K562 (cell line): ENCODE data around the gene HCFC1R1. TPM values are rescaled to one million over a fixed set of nuclear protein-coding genes. Genes with fewer than 3 reads are reported as not detected.
A peak's percentile ranks its signal among the peaks of the same experiment; 100 is the strongest.

Experiments
- ARID1B ChIP-seq: fragments of 450-650 bp; IDR thresholded peaks from 2 replicates; pipeline ENCODE4 v1.6.1; 2016; ENCODE audit warnings: antibody characterized with exemption, mild to moderate bottlenecking, inconsistent platforms
- CC2D1A ChIP-seq: fragments of 450-650 bp; IDR thresholded peaks from 2 replicates; pipeline ENCODE4 v1.6.1; 2017; ENCODE audit warnings: mild to moderate bottlenecking
- CHD4 ChIP-seq: fragments of 200-600 bp; sonication (generic); IDR thresholded peaks from 3 replicates; pipeline ENCODE4 v1.6.1; 2012; ENCODE audit warnings: low read depth, mild to moderate bottlenecking, mixed read lengths, low read length, inconsistent platforms; ENCODE audit not compliant: insufficient read depth, insufficient replicate concordance, poor library complexity, severe bottlenecking
- ETS2 ChIP-seq: IDR thresholded peaks from 2 replicates; pipeline ENCODE4 v1.6.1; 2016; ENCODE audit warnings: borderline replicate concordance, missing genetic modification characterization, mild to moderate bottlenecking, moderate library complexity, missing compliant biosample characterization; ENCODE audit not compliant: poor library complexity, severe bottlenecking
- EWSR1 ChIP-seq: fragments of 450-650 bp; IDR thresholded peaks from 2 replicates; pipeline ENCODE4 v1.6.1; 2018; ENCODE audit warnings: borderline replicate concordance, mild to moderate bottlenecking, low read depth, moderate library complexity; ENCODE audit not compliant: partially characterized antibody
- KDM2B ChIP-seq: fragments of 250-450 bp; sonication (Bioruptor Pico); IDR thresholded peaks from 2 replicates; pipeline ENCODE4 v1.8.0; 2021; ENCODE audit warnings: mild to moderate bottlenecking, moderate library complexity
- MCM7 ChIP-seq, 2 experiments: fragments of 450-650 bp; IDR thresholded peaks; 2 replicates each; pipeline ENCODE4 v1.6.1; 2016 to 2018
- MYBL2 ChIP-seq, 2 experiments: fragments of 450-650 bp in 1 of 2; sonication (generic) in 1 of 2; formaldehyde crosslinking in 1 of 2; IDR thresholded peaks; 2 replicates each; pipeline versions ENCODE4 v1.6.1 to v1.8.1; 2017 to 2022; ENCODE audit warnings: borderline replicate concordance in 1 of 2, inconsistent platforms in 1 of 2, low read depth in 1 of 2, mild to moderate bottlenecking in 1 of 2, missing genetic modification reagents in 1 of 2, moderate library complexity in 1 of 2
- POLR2B ChIP-seq: fragments of 450-650 bp; IDR thresholded peaks from 2 replicates; pipeline ENCODE4 v1.6.1; 2018; ENCODE audit warnings: low read depth; ENCODE audit not compliant: partially characterized antibody
- PPARD ChIP-seq: fragments of 250-450 bp; sonication (Bioruptor Pico); IDR thresholded peaks from 2 replicates; pipeline ENCODE4 v1.8.0; 2022; ENCODE audit warnings: inconsistent platforms, mild to moderate bottlenecking, moderate library complexity
- RCOR1 ChIP-seq, 2 experiments: IDR thresholded peaks; 2 replicates each; pipeline ENCODE4 v1.6.1; 2012; ENCODE audit warnings: low read depth in 2 of 2, low read length in 2 of 2, borderline replicate concordance in 1 of 2, improper control_type of control experiment in 1 of 2
- SMARCA4 ChIP-seq: fragments of 450-650 bp; IDR thresholded peaks from 2 replicates; pipeline ENCODE4 v1.6.1; 2016
- SMARCC2 ChIP-seq: fragments of 450-650 bp; IDR thresholded peaks from 2 replicates; pipeline ENCODE4 v1.6.1; 2017; ENCODE audit warnings: antibody characterized with exemption, moderate library complexity, mild to moderate bottlenecking, low read depth
- TSC22D4 ChIP-seq: fragments of 450-650 bp; IDR thresholded peaks from 2 replicates; pipeline ENCODE4 v1.6.1; 2016; ENCODE audit warnings: missing genetic modification characterization, missing biosample characterization, control low read depth
- ZBTB7A ChIP-seq: IDR thresholded peaks from 2 replicates; pipeline ENCODE4 v1.6.1; 2011; ENCODE audit warnings: low read depth, mild to moderate bottlenecking, low read length, moderate library complexity, borderline replicate concordance; ENCODE audit not compliant: control insufficient read depth
- ZKSCAN8 ChIP-seq: fragments of 200-800 bp; sonication (Bioruptor generic); IDR thresholded peaks from 2 replicates; pipeline ENCODE4 v1.6.1; 2016; ENCODE audit warnings: missing genetic modification characterization, missing compliant biosample characterization
- ZNF140 ChIP-seq: fragments of 250-450 bp; sonication (Bioruptor Pico); IDR thresholded peaks from 2 replicates; pipeline ENCODE4 v1.8.0; 2021; ENCODE audit warnings: moderate library complexity, mild to moderate bottlenecking, inconsistent platforms
- ZNF3 ChIP-seq: fragments of 250-450 bp; sonication (Bioruptor Pico); IDR thresholded peaks from 2 replicates; pipeline ENCODE4 v1.5.0; 2021; ENCODE audit warnings: mild to moderate bottlenecking, moderate library complexity
- ZNF584 ChIP-seq: fragments of 200-800 bp; sonication (Bioruptor generic); IDR thresholded peaks from 2 replicates; pipeline ENCODE4 v1.6.1; 2016; ENCODE audit warnings: low read depth, mild to moderate bottlenecking, missing genetic modification characterization, missing compliant biosample characterization
- polyA plus RNA-seq, 8 experiments: library from polyadenylated mRNA; depleted of rRNA in 4 of 8; stranded (reverse) in 5 of 8; unstranded in 3 of 8; fragments of >200 nt; fragmentation: Nextera tagmentation in 2 of 8; fragmentation: Illumina TruSeq in 1 of 8; extraction: Ambion mirVana in 2 of 8; extraction: Trizol in 1 of 8; gene quantifications; 2 replicates each; pipeline versions ENCODE4 v1.2.1 to v1.2.3, GENCODE V29; 2011 to 2014; ENCODE audit warnings: inconsistent platforms in 1 of 8, missing spikeins in 1 of 8
- total RNA-seq, 7 experiments: library from RNA; depleted of rRNA in 6 of 7; stranded (reverse); fragments of >200 nt in 6 of 7; fragmentation: Illumina TruSeq in 2 of 7; extraction: Trizol in 2 of 7; gene quantifications; 2 replicates each; pipeline versions ENCODE4 v1.2.1 to v1.2.3, GENCODE V29; 2011 to 2021; ENCODE audit warnings: low replicate concordance in 1 of 7
- TF ChIP-seq, protein P1 (sequence below): fragments of 450-650 bp; IDR thresholded peaks from 2 replicates; pipeline ENCODE4 v1.7.1; 2018; ENCODE audit warnings: mild to moderate bottlenecking, low read depth; ENCODE audit not compliant: partially characterized antibody
- TF ChIP-seq, protein P2 (sequence below), 2 experiments: IDR thresholded peaks; 2 replicates each; pipeline ENCODE4 v1.6.1; 2011; ENCODE audit warnings: borderline replicate concordance in 1 of 2, control low read depth in 1 of 2, low read depth in 1 of 2, low read length in 1 of 2, mild to moderate bottlenecking in 1 of 2, mixed read lengths in 1 of 2, moderate library complexity in 1 of 2; ENCODE audit not compliant: insufficient read depth in 1 of 2, insufficient read length in 1 of 2, poor library complexity in 1 of 2, severe bottlenecking in 1 of 2; ENCODE audit errors: extremely low read depth in 1 of 2
- TF ChIP-seq, protein P3 (sequence below): fragments of 250-450 bp; sonication (Bioruptor Pico); IDR thresholded peaks from 2 replicates; pipeline ENCODE4 v1.8.0; 2021; ENCODE audit warnings: moderate library complexity, mild to moderate bottlenecking, inconsistent platforms

Gene HCFC1R1
- total and polyA plus RNA-seq, 9 of the 15 experiments (the other 6 are each of a cell fraction or from before 2014, with no cell fraction given), result 2.2 to 29.0 (median 11.2) TPM

DNA sequence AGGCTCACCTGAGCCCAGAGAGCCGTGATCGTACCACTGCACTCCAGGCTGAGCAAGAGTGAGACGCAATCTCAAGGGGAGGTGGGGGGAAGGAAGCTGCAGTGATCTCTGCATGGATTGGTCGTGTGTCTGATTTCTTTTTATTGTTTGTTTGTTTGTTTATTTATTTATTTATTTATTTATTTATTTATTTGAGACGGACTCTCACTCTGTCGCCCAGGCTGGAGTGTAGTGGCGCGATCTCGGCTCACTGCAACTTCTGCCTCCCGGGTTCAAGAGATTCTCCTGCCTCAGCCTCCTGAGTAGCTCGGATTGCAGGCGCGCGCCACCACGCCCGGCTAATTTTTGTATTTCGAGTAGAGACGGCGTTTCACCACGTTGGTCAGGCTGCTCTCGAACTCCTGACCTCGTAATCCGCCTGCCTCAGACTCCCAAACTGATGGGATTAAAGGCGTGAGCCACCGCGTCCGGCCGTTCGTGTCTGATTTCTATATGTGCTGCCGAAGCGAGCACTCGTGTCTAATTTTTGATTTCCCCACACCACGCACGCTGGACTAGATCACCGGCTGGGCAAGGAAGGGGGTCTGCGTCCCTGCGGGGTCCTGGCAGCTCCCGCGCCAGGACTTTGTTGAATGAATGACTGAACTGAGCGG lies 4.0 kb downstream of the HCFC1R1 start (continued):
- TF ChIP-seq, protein P1, sequence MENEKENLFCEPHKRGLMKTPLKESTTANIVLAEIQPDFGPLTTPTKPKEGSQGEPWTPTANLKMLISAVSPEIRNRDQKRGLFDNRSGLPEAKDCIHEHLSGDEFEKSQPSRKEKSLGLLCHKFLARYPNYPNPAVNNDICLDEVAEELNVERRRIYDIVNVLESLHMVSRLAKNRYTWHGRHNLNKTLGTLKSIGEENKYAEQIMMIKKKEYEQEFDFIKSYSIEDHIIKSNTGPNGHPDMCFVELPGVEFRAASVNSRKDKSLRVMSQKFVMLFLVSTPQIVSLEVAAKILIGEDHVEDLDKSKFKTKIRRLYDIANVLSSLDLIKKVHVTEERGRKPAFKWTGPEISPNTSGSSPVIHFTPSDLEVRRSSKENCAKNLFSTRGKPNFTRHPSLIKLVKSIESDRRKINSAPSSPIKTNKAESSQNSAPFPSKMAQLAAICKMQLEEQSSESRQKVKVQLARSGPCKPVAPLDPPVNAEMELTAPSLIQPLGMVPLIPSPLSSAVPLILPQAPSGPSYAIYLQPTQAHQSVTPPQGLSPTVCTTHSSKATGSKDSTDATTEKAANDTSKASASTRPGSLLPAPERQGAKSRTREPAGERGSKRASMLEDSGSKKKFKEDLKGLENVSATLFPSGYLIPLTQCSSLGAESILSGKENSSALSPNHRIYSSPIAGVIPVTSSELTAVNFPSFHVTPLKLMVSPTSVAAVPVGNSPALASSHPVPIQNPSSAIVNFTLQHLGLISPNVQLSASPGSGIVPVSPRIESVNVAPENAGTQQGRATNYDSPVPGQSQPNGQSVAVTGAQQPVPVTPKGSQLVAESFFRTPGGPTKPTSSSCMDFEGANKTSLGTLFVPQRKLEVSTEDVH, result no peak
- TF ChIP-seq, protein P2, sequence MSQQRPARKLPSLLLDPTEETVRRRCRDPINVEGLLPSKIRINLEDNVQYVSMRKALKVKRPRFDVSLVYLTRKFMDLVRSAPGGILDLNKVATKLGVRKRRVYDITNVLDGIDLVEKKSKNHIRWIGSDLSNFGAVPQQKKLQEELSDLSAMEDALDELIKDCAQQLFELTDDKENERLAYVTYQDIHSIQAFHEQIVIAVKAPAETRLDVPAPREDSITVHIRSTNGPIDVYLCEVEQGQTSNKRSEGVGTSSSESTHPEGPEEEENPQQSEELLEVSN (IDR thresholded peaks at IDR 0.05; ENCODE audit: borderline replicate concordance in 1 of 2, extremely low read depth in 1 of 2, insufficient read depth in 1 of 2, insufficient read length in 1 of 2, low read depth in 1 of 2, low read length in 1 of 2, poor library complexity in 1 of 2, severe bottlenecking in 1 of 2), result no peak
- no peak for TF ChIP-seq MCM7 (IDR thresholded peaks at IDR 0.05)
- TF ChIP-seq CC2D1A, result no peak
- 0 out of 2 replicates have a peak, but pooled peaks have one; percentile 12 for TF ChIP-seq KDM2B (CRISPR knock-in tag)
- no peak for TF ChIP-seq TSC22D4
- TF ChIP-seq CHD4, result no peak
- no peak for TF ChIP-seq EWSR1
- TF ChIP-seq PPARD, result no peak
- TF ChIP-seq RCOR1 (IDR thresholded peaks at IDR 0.05; ENCODE audit: borderline replicate concordance in 1 of 2, low read depth in 2 of 2, low read length in 2 of 2), result no peak; a peak in 1 of 4 replicates
- no peak for TF ChIP-seq POLR2B
- 0 out of 2 replicates have a peak, but pooled peaks have one; percentile 20 for TF ChIP-seq SMARCA4
- no peak for TF ChIP-seq MYBL2 (IDR thresholded peaks at IDR 0.05; ENCODE audit: low read depth)
- TF ChIP-seq MYBL2 (CRISPR knock-in tag; IDR thresholded peaks at IDR 0.05; ENCODE audit: borderline replicate concordance), result no peak
- TF ChIP-seq, protein P3, sequence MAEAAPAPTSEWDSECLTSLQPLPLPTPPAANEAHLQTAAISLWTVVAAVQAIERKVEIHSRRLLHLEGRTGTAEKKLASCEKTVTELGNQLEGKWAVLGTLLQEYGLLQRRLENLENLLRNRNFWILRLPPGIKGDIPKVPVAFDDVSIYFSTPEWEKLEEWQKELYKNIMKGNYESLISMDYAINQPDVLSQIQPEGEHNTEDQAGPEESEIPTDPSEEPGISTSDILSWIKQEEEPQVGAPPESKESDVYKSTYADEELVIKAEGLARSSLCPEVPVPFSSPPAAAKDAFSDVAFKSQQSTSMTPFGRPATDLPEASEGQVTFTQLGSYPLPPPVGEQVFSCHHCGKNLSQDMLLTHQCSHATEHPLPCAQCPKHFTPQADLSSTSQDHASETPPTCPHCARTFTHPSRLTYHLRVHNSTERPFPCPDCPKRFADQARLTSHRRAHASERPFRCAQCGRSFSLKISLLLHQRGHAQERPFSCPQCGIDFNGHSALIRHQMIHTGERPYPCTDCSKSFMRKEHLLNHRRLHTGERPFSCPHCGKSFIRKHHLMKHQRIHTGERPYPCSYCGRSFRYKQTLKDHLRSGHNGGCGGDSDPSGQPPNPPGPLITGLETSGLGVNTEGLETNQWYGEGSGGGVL (CRISPR knock-in tag), result no peak
- TF ChIP-seq ETS2 (tag), result no peak
- TF ChIP-seq SMARCC2, result no peak
- peak; percentile 97 for TF ChIP-seq ZBTB7A
- TF ChIP-seq ZKSCAN8, result no peak
- TF ChIP-seq ARID1B, result no peak; the same call in 1 of the 2 replicates
- no peak for TF ChIP-seq ZNF3 (CRISPR knock-in tag)
- no peak for TF ChIP-seq ZNF140
- TF ChIP-seq ZNF584, result no peak
